ENCODE results near the gene IP6K3. TPM values are rescaled to one million over a fixed set of nuclear protein-coding genes. Genes with fewer than 3 reads are reported as not detected.

IP6K3 gene
- total RNA-seq, 1 experiment from 2014 or later: not detected

DNA sequence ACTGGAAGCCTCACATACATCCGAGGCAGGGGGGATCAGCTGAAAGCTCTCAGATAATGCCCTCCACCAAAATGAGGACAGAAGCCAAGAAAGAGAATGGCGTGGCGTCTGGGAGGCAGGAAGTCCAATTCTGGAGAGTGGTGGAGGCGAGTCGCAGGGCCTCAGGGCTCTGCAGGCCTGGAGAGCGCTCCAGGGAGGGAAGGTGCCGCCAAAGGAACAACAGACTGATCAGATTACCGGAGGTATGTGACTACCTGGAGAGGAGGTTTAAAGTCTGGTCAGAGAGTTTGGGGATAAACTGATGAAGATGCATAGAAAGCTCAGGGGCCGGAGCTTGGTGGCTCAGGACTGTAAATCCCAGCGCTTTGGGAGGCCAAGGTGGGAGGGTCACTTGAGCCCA lies 11.2 kb upstream of the IP6K3 start:
- Histone ChIP-seq H3K27ac (ENCODE audit: low read depth, low read length, poor library complexity, severe bottlenecking) (no peak overlapping the region), H3K27me3 (replicated peaks; ENCODE audit: insufficient read depth, low read depth, low read length, poor library complexity) (no peaks in the 10 kb centered on the region), H3K4me1 (ENCODE audit: insufficient read depth, low read length, poor library complexity, severe bottlenecking) (peaks cover 13% of the 10 kb centered on the region), H3K9me3 (ENCODE audit: low read depth, low read length, poor library complexity, severe bottlenecking) (no peaks in the 10 kb centered on the region), H3K36me3 (ENCODE audit: insufficient read depth, low read length, poor library complexity, severe bottlenecking) (no peaks in the 10 kb centered on the region), H3K4me3 (ENCODE audit: low read depth, low read length, poor library complexity, severe bottlenecking) (no peak overlapping the region)
- BruUV-seq (replicated peaks): no TSS peak
- TF ChIP-seq, protein P1, sequence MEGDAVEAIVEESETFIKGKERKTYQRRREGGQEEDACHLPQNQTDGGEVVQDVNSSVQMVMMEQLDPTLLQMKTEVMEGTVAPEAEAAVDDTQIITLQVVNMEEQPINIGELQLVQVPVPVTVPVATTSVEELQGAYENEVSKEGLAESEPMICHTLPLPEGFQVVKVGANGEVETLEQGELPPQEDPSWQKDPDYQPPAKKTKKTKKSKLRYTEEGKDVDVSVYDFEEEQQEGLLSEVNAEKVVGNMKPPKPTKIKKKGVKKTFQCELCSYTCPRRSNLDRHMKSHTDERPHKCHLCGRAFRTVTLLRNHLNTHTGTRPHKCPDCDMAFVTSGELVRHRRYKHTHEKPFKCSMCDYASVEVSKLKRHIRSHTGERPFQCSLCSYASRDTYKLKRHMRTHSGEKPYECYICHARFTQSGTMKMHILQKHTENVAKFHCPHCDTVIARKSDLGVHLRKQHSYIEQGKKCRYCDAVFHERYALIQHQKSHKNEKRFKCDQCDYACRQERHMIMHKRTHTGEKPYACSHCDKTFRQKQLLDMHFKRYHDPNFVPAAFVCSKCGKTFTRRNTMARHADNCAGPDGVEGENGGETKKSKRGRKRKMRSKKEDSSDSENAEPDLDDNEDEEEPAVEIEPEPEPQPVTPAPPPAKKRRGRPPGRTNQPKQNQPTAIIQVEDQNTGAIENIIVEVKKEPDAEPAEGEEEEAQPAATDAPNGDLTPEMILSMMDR (conservative IDR thresholded peaks at IDR 0.05; ENCODE audit: low read depth, low read length): no peak
- TF ChIP-seq EZH2 (IDR thresholded peaks at IDR 0.05; ENCODE audit: borderline replicate concordance, low read depth, low read length, poor library complexity, severe bottlenecking): no peak
- no peak for DNase-seq (ENCODE audit: low spot score)
- intact Hi-C loops (cut with micrococcal nuclease; ENCODE audit: unreplicated experiment): no loop called here
- CTCF ChIA-PET: interaction anchor here (0.6 kb wide), 1 partner anchor 17 kb away, joined by 5 read pairs; no protein-coding TSS in a partner anchor
- POLR2A ChIA-PET (ENCODE audit: low non-redundant PET): no interaction called here

DNA sequence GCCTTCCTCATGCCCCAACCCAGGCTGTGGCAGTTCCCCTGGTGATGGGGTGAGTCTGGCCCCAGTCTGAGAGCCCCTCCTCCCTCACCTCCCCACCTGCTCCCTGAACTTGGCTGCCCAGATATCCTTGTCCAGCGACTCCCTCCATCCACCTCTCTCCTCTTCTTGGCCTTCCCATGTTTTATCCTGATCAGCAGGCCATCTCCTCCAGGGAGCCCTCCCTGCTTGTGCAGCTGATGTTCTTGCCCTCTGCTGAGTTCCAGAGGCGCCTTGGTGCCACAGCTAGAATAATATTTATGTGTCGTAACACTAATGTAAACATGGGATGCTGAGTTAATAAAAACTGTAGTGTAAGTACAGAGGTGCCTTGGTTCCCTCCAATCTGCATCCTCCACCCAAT lies 10.4 kb upstream of the IP6K3 start:
- TF ChIP-seq, protein P1 (conservative IDR thresholded peaks at IDR 0.05; ENCODE audit: low read depth, low read length): no peak
- no peak for TF ChIP-seq EZH2 (IDR thresholded peaks at IDR 0.05; ENCODE audit: borderline replicate concordance, low read depth, low read length, poor library complexity, severe bottlenecking)
- CTCF ChIA-PET: no interaction called here
- no peaks in the 10 kb centered on the region for H3K36me3 ChIP-seq (ENCODE audit: insufficient read depth, low read length, poor library complexity, severe bottlenecking)
- no TSS peak for BruUV-seq (replicated peaks)
- H3K4me1 ChIP-seq (ENCODE audit: insufficient read depth, low read length, poor library complexity, severe bottlenecking): peaks cover 18% of the 10 kb centered on the region
- DNase-seq (ENCODE audit: low spot score): no peak
- H3K4me3 ChIP-seq (ENCODE audit: low read depth, low read length, poor library complexity, severe bottlenecking): no peak overlapping the region
- H3K27me3 ChIP-seq (replicated peaks; ENCODE audit: insufficient read depth, low read depth, low read length, poor library complexity): no peaks in the 10 kb centered on the region
- intact Hi-C loops (cut with micrococcal nuclease; ENCODE audit: unreplicated experiment): no loop called here
- H3K27ac ChIP-seq (ENCODE audit: low read depth, low read length, poor library complexity, severe bottlenecking): no peak overlapping the region
- POLR2A ChIA-PET (ENCODE audit: low non-redundant PET): no interaction called here
- no peaks in the 10 kb centered on the region for H3K9me3 ChIP-seq (ENCODE audit: low read depth, low read length, poor library complexity, severe bottlenecking)

DNA sequence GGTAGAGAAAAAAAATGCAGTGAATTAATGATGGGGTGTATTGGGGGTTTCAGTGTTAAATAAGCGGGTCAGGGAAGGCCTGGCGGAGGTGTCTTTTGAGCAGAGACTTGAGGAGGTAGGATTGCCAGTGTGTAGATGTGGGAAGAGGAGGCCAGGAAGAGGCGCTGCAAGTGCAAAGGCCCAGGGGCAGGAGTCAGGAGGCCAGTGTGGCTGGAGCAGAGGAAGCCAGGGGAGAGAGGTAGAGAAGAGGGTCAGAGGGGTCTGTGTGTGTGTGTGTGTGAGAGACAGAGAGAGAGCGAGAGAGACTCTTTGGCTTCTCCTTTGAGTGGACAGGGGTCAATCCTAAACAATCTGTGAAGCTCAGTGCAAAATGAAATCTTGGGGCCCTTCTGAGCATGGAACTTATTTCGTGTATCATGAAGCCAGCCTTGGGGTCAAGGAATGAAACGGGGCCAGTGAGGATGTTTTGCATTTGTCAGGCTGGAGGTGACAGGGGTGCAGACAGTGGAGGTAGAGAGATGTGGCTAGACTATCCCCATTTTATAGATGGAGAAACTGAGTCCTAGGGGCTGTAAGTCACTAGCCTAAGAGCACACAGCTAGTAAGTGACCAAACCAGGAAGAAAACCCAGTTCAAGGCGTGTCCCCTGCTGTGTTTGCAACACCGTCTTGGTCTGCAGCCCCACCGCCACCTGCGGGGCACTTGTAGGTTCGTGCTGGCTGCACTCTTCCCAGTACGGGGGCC lies 9.7 kb upstream of the IP6K3 start:
- no peak overlapping the region for H3K27ac ChIP-seq (ENCODE audit: low read depth, low read length, poor library complexity, severe bottlenecking)
- peaks cover 21% of the 10 kb centered on the region for H3K4me1 ChIP-seq (ENCODE audit: insufficient read depth, low read length, poor library complexity, severe bottlenecking)
- H3K4me3 ChIP-seq (ENCODE audit: low read depth, low read length, poor library complexity, severe bottlenecking): no peak overlapping the region
- H3K27me3 ChIP-seq (replicated peaks; ENCODE audit: insufficient read depth, low read depth, low read length, poor library complexity): no peaks in the 10 kb centered on the region
- TF ChIP-seq, protein P1 (conservative IDR thresholded peaks at IDR 0.05; ENCODE audit: low read depth, low read length): no peak
- TF ChIP-seq EZH2 (IDR thresholded peaks at IDR 0.05; ENCODE audit: borderline replicate concordance, low read depth, low read length, poor library complexity, severe bottlenecking): no peak
- CTCF ChIA-PET: no interaction called here
- intact Hi-C loops (cut with micrococcal nuclease; ENCODE audit: unreplicated experiment): no loop called here
- H3K9me3 ChIP-seq (ENCODE audit: low read depth, low read length, poor library complexity, severe bottlenecking): no peaks in the 10 kb centered on the region
- no peaks in the 10 kb centered on the region for H3K36me3 ChIP-seq (ENCODE audit: insufficient read depth, low read length, poor library complexity, severe bottlenecking)
- POLR2A ChIA-PET (ENCODE audit: low non-redundant PET): no interaction called here
- no TSS peak for BruUV-seq (replicated peaks)
- no peak for DNase-seq (ENCODE audit: low spot score)
